DND-41 (cell line): ENCODE results near the gene SMARCAL1.
"Not testable (repeated sequence)": the region's sequence is repeated elsewhere in the genome, so short reads cannot be mapped to it uniquely, and the experiment has no call there.

Experiments
- ATAC-seq: fragments of 200-7000 bp; cut with Tn5 transposase; 3 replicates; pipeline ENCODE4 v1.9.1; 2021; ENCODE audit warnings: low read depth; ENCODE audit not compliant: insufficient read depth
- DNase-seq: peaks from one replicate; pipeline ENCODE4 v3.0.0-alpha.2; 2020
- H2AFZ ChIP-seq: 2 replicates; pipeline ENCODE4 v1.6.0; 2012; ENCODE audit warnings: low read depth, low read length
- H3K27ac ChIP-seq: 2 replicates; pipeline ENCODE4 v1.5.1; 2012; ENCODE audit warnings: low read length, inconsistent platforms
- H3K27me3 ChIP-seq: fragments of 200-600 bp; sonication (generic); 2 replicates; pipeline ENCODE4 v1.6.0; 2012; ENCODE audit warnings: low read length, mild to moderate bottlenecking, inconsistent platforms; ENCODE audit not compliant: insufficient read depth, poor library complexity
- H3K36me3 ChIP-seq: 2 replicates; pipeline ENCODE4 v1.5.1; 2012; ENCODE audit warnings: low read length, inconsistent platforms; ENCODE audit not compliant: insufficient read depth
- H3K4me1 ChIP-seq: 2 replicates; pipeline ENCODE4 v1.5.1; 2012; ENCODE audit warnings: mild to moderate bottlenecking, low read length; ENCODE audit not compliant: insufficient read depth
- H3K4me2 ChIP-seq: 2 replicates; pipeline ENCODE4 v1.6.0; 2012; ENCODE audit warnings: mild to moderate bottlenecking, moderate library complexity, low read length, inconsistent platforms; ENCODE audit not compliant: insufficient read depth
- H3K4me3 ChIP-seq, 2 experiments: fragments of 200-600 bp in 1 of 2; shearing (Covaris generic) in 1 of 2; 2 replicates each; pipeline ENCODE4 v1.5.1; 2012 to 2016; ENCODE audit warnings: inconsistent platforms in 2 of 2, low read length in 2 of 2, mild to moderate bottlenecking in 2 of 2, low read depth in 1 of 2, moderate library complexity in 1 of 2
- H3K79me2 ChIP-seq: 2 replicates; pipeline ENCODE4 v1.6.0; 2012; ENCODE audit warnings: low read length, inconsistent platforms; ENCODE audit not compliant: insufficient read depth
- H3K9ac ChIP-seq: 2 replicates; pipeline ENCODE4 v1.6.0; 2012; ENCODE audit warnings: low read depth, mild to moderate bottlenecking, inconsistent platforms, low read length, moderate library complexity
- H3K9me3 ChIP-seq: 2 replicates; pipeline ENCODE4 v1.5.1; 2012; ENCODE audit warnings: low read length, moderate library complexity, mild to moderate bottlenecking, inconsistent platforms; ENCODE audit not compliant: insufficient read depth, severe bottlenecking
- H4K20me1 ChIP-seq: 2 replicates; pipeline ENCODE4 v1.6.0; 2012; ENCODE audit warnings: low read length; ENCODE audit not compliant: insufficient read depth
- CTCF ChIP-seq: IDR thresholded peaks from 2 replicates; pipeline ENCODE4 v1.5.1; 2012; ENCODE audit warnings: borderline replicate concordance, low read length, moderate library complexity, mild to moderate bottlenecking; ENCODE audit not compliant: poor library complexity, severe bottlenecking; ENCODE audit errors: extremely low read depth
- EZH2 ChIP-seq: IDR thresholded peaks from 3 replicates; pipeline ENCODE4 v1.6.1; 2012; ENCODE audit warnings: borderline replicate concordance, low read depth, mild to moderate bottlenecking, moderate library complexity, low read length, inconsistent platforms; ENCODE audit not compliant: severe bottlenecking

SMARCAL1 gene

GRCh38 chr2:216373896-216374295, 38.4 kb upstream of the SMARCAL1 start:
- Histone ChIP-seq H3K9me3 (no peaks in the 10 kb centered on the region), H3K9ac (no peak overlapping the region), H3K27ac (no peak overlapping the region), H3K79me2 (no peaks in the 10 kb centered on the region), H3K27me3 (peaks cover 18% of the 10 kb centered on the region), H3K4me3 (no peak overlapping the region), H3K4me1 (peaks cover 6% of the 10 kb centered on the region; the same call in 1 of the 2 replicates), H3K4me2 (no peak overlapping the region), H3K36me3 (no peaks in the 10 kb centered on the region), H2AFZ (no peak overlapping the region), H4K20me1 (no peaks in the 10 kb centered on the region; the same call in 1 of the 2 replicates)
- ATAC-seq (no peak), DNase-seq (no peak)
- no peak for TF ChIP-seq EZH2
- no peak for TF ChIP-seq CTCF

DNA sequence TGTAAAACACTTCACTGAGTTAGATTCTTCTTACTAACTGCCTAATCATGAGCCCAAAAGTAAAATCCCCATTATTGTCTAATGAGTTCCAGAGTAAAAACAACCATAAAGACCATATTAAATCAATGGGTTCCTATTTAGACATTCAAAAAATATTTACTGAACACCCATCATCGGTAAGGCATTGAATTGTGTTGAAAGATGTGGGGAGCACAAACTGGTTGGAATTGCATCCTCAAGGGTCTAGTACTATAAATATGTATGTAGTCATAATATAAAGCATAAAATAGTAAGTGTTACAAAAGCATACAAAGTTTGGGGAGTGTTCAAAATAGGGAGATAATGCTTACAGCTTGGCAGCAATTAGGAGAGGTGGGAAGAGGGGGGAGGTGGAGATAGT, 37.0 kb upstream of the SMARCAL1 start:
- H4K20me1 ChIP-seq, result no peaks in the 10 kb centered on the region; the same call in 1 of the 2 replicates
- no peaks in the 10 kb centered on the region for H3K79me2 ChIP-seq
- TF ChIP-seq EZH2, result no peak
- TF ChIP-seq CTCF, result no peak
- H2AFZ ChIP-seq, result no peak overlapping the region
- H3K4me3 ChIP-seq, result no peak overlapping the region
- H3K4me2 ChIP-seq, result no peak overlapping the region
- H3K36me3 ChIP-seq, result no peaks in the 10 kb centered on the region
- ATAC-seq (no peak), DNase-seq (no peak)
- no peaks in the 10 kb centered on the region for H3K9me3 ChIP-seq
- no peak overlapping the region for H3K27ac ChIP-seq
- H3K4me1 ChIP-seq, result peaks cover 6% of the 10 kb centered on the region; the same call in 1 of the 2 replicates
- H3K27me3 ChIP-seq, result peaks cover 18% of the 10 kb centered on the region
- no peak overlapping the region for H3K9ac ChIP-seq

- no peak for TF ChIP-seq EZH2
- Histone ChIP-seq H3K27me3 (peaks cover 2% of the 10 kb centered on the region), H3K27ac (no peak overlapping the region), H3K4me1 (no peaks in the 10 kb centered on the region), H3K79me2 (no peaks in the 10 kb centered on the region), H3K36me3 (no peaks in the 10 kb centered on the region), H2AFZ (no peak overlapping the region), H3K9ac (no peak overlapping the region), H4K20me1 (no peaks in the 10 kb centered on the region), H3K9me3 (no peaks in the 10 kb centered on the region), H3K4me3 (no peak overlapping the region), H3K4me2 (no peak overlapping the region)
- DNase-seq (no peak), ATAC-seq (no peak)
These were observed 32.3 kb upstream of the SMARCAL1 start for GRCh38 chr2:216379977-216380376.

DNA sequence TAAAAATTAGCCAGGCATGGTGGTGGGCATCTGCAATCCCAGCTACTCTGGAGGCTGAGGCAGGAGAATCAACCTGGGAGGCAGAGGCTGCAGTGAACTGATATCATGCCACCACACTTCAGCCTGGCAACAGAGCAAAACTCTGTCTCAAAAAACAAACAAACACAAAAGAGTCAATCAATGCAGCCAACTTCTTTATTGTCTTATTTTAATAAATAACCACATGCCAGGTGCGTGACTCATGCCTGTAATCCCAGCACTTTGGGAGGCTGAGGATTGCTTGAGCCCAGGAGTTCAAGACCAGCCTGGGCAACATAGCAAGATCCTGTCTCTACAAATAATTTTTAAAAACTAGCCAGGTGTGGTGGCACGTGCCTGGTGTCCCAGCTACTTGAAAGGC, 27.9 kb upstream of the SMARCAL1 start:
- H2AFZ ChIP-seq, H4K20me1 ChIP-seq, H3K4me1 ChIP-seq, H3K27ac ChIP-seq, H3K36me3 ChIP-seq, DNase-seq, H3K4me2 ChIP-seq, H3K27me3 ChIP-seq, ATAC-seq, H3K4me3 ChIP-seq, H3K79me2 ChIP-seq, H3K9me3 ChIP-seq, H3K9ac ChIP-seq: not testable (repeated sequence)
